Activated T-helper 1 cell treated with anti-CD3 and anti-CD28 coated beads, Interleukin-12 subunit alpha, Interleukin-12 subunit beta, Interleukin-2, Interleukin-4 antibody, amounts not matched to agents 30 ng/mL and 10 ng/mL and 1 ng/mL, durations not matched to agents 14 hours and 24 hours and 36 hours (primary cell): ENCODE results near the gene TMEM171. TPM values are rescaled to one million over a fixed set of nuclear protein-coding genes. Genes with fewer than 3 reads are reported as not detected.

Experiments
- DNase-seq: peaks from one replicate; pipeline ENCODE4 v3.0.0; 2021; ENCODE audit warnings: low spot score
- H3K27ac Mint-ChIP-seq: one replicate; pipeline ENCODE4 v1.8.0; 2021; ENCODE audit warnings: mild to moderate bottlenecking, mixed read lengths
- H3K27me3 Mint-ChIP-seq: one replicate; pipeline ENCODE4 v1.8.0; 2022; ENCODE audit warnings: mild to moderate bottlenecking, moderate library complexity, mixed read lengths; ENCODE audit not compliant: insufficient read depth
- H3K36me3 Mint-ChIP-seq: one replicate; pipeline ENCODE4 v1.8.0; 2021; ENCODE audit warnings: low read depth, mixed read lengths
- H3K4me1 Mint-ChIP-seq: one replicate; pipeline ENCODE4 v1.8.0; 2021; ENCODE audit warnings: low read depth, mixed read lengths
- H3K4me3 Mint-ChIP-seq: one replicate; pipeline ENCODE4 v1.8.0; 2021; ENCODE audit warnings: mild to moderate bottlenecking, moderate library complexity, mixed read lengths
- H3K9me3 Mint-ChIP-seq: one replicate; pipeline ENCODE4 v1.8.0; 2021; ENCODE audit warnings: mixed read lengths
- intact Hi-C: fragments of 100-400 bp; cut with micrococcal nuclease; formaldehyde crosslinking; loops from one replicate; pipeline ENCODE4 v1.15.1; 2024
- total RNA-seq: library from RNA; stranded (reverse); gene quantifications from 2 replicates; pipeline ENCODE4 v1.2.3, GENCODE V29; 2022

The TMEM171 gene
- total RNA-seq, 1 donor from 2014 or later, result not detected

DNA sequence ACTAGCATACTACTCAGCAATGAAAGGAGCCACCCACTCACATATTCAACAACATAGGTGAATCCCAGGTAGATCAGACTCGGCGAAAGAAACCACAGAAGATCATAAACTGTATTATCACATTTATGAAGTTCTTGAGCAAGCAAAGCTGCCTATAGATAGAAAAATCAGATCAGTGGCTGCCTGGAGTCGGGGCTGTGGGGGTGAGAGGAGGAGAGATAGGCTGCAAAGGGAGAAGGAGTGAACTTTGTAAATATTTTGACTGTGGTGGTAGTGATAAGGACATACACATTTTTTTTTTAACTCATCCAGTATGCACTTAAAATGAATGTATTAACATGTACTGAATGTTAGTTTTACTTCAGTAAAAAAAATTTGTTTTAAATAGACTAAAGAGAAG, 29.2 kb downstream of the TMEM171 start:
- Mint-ChIP-seq H3K36me3 (no peaks in the 10 kb centered on the region), H3K9me3 (no peaks in the 10 kb centered on the region)

DNA sequence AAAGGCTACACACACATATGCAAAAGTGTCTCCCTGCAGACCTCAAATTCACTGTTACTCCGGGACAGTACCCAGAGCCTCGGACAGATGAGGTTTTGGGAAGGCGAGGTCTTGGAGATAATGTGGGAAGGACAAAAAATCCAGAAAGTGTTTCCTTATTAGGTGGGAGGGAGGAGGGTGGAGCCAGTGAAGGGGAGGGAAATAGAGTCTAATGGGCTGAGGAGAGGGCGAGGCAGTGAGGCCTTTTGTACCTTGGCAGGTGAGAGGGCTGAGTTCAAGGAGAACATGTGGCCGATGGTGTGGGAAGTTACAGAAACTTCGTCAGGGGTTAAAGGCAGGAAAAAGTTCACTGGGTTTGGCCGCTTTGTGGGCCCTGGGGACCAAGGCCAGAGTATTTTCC, 30.5 kb downstream of the TMEM171 start:
- H3K27me3 Mint-ChIP-seq, result peaks cover 65% of the 10 kb centered on the region
- no peak overlapping the region for H3K4me3 Mint-ChIP-seq
- no peak for DNase-seq
- no peaks in the 10 kb centered on the region for H3K9me3 Mint-ChIP-seq
- H3K4me1 Mint-ChIP-seq, result no peaks in the 10 kb centered on the region
- intact Hi-C loops, result no loop called here
- H3K27ac Mint-ChIP-seq, result no peak overlapping the region
- no peaks in the 10 kb centered on the region for H3K36me3 Mint-ChIP-seq

More for the DNA sequence above, 29.2 kb downstream of the TMEM171 start:
- no peaks in the 10 kb centered on the region for H3K4me1 Mint-ChIP-seq
- H3K4me3 Mint-ChIP-seq, result no peak overlapping the region
- H3K27ac Mint-ChIP-seq, result no peak overlapping the region
- no peak for DNase-seq
- peaks cover 64% of the 10 kb centered on the region for H3K27me3 Mint-ChIP-seq
- intact Hi-C loops, result no loop called here

DNA sequence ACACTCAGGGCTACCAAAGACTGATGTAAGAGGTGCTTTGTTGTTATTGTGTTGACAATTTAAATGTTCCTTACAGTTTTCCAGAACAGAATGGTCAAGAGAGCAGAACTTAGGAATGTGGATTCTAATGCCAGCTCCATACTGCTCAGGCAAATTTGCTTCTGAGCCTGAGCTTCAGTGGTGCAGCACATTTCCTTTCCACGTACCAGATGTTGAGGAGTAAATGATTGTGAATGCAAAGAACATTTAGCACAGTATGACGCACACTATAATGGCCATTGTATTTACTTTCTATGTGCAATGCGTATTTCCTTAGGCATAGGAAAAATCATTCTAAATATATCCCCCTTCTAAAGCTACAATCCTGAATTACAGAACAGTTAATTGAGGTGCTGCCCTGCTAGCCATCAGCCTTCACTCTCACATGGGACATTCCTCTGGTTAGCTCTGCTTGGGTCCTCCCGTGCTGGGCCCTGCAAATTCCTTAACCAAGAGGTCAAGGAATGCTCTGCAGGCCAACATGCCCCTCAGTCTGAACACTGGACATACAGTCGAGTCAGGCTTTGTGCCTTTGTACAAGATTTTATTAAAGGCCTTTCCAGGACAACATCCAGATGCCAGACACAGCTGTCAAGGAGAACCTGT, 31.5 kb downstream of the TMEM171 start:
- Mint-ChIP-seq H3K27ac (no peak overlapping the region), H3K9me3 (no peaks in the 10 kb centered on the region), H3K4me1 (no peaks in the 10 kb centered on the region), H3K36me3 (no peaks in the 10 kb centered on the region), H3K27me3 (peaks cover 70% of the 10 kb centered on the region), H3K4me3 (no peak overlapping the region)
- DNase-seq, result no peak
- intact Hi-C loops, result no loop called here

DNA sequence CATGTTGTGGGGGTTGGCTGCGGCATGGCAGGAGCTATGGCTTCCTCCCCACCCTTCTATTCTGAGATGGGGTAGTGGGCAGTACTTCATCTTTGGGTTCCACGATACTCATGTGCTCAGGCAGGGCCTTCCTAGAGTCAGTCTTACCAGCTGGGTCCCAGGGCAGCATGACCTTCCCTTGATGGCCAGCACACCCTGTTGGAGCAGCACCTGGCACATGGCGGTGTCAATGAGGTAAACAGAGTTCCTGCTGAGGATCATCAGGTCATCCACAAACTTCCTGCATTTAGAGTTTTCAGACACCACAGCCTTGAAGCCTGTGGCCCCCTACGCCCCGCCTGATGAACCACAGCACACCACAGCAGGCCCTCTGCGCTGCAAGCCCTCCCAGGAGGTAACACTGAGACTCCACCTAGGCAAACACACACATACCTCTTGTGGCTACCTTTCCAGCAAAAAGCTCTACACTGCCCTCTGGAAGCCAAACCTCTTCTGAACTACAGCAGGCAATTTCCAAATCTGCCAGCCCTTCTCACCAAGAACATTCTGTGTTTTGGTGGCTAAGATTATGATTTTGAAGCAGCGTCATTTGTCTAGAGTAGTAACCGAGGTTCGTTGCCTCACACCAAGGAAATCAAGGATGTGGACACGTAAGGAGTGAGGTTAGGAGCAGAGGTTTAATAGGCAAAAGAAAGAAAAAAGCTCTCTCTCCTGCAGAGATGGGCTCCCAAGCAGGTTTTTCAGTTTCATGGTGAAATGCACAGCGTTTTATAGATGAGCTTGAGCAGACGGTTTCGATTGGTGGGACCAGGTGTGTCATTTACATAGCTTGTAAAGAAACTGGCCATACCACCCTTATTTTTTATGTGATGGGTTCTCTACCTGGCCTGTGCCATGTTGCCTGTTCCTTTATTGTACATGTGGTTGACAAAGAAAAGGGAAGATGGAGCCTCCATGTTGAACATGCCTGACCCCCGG, 32.3 kb downstream of the TMEM171 start:
- Mint-ChIP-seq H3K36me3 (no peaks in the 10 kb centered on the region), H3K4me3 (no peak overlapping the region), H3K4me1 (no peaks in the 10 kb centered on the region), H3K27ac (no peak overlapping the region), H3K9me3 (no peaks in the 10 kb centered on the region), H3K27me3 (peaks cover 73% of the 10 kb centered on the region)
- intact Hi-C loops, result no loop called here
- no peak for DNase-seq

DNA sequence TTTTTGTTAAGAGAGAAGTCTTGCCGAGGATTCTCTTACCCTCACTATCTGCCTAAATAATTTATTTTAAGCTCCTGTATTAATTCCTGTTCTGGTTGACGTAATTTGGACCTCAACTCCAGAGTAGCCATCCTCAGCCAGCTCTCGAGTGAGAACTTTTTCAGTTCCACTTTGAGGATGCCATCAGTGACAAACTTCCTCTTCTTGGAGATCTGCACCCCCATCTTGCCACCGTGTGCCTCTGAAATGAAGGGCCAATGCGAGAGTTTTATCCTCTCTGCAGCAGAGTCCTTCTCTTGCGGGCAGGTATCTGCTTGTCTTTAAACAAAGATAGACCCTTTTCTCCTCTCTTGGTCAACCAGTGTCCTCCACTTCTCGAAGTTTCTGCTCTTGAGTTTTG, 33.1 kb downstream of the TMEM171 start:
- H3K36me3 Mint-ChIP-seq, result no peaks in the 10 kb centered on the region
- H3K4me1 Mint-ChIP-seq, result no peaks in the 10 kb centered on the region
- H3K4me3 Mint-ChIP-seq, result no peak overlapping the region
- no peak for DNase-seq
- H3K27me3 Mint-ChIP-seq, result peaks cover 77% of the 10 kb centered on the region
- H3K27ac Mint-ChIP-seq, result no peak overlapping the region
- H3K9me3 Mint-ChIP-seq, result no peaks in the 10 kb centered on the region
- intact Hi-C loops, result no loop called here

DNA sequence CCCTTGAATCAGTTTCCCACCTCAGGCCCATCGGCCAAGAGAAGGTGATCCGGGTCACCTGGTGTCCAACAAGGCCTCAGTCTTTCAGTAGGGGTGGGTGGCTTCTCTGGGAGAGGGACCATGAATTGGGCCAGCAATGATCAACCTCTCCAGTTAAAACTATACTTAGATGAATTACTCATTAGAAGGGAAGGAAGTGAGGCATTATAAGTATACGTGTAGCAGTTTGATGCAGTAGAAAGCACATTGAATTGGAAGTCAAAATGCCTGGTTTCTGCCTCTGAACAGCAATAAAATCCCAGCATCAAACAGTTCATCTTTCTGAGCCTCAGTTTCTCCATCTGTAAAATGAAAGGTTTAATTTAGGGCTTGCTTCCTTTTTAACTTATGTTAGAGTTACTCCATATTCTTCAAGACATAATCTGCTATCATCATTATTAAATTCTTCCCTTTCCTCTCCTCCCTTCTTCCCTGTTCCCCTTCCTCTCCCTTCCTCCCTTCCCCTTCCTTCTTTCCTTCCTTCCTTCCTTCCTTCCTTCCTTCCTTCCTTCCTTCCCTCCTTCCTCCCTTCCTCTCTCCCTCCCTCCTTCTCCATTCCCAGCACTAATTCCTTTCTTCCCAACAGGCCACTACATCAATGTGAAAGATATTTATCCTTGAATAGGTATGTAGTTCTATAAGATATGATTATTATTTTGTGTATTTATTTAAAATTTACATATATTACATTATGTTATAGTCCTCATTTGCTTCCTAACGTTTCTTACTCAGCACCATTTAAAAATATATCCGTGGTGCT, 34.0 kb downstream of the TMEM171 start:
- Mint-ChIP-seq H3K27ac (no peak overlapping the region), H3K27me3 (peaks cover 77% of the 10 kb centered on the region)
- intact Hi-C loops, result no loop called here

DNA sequence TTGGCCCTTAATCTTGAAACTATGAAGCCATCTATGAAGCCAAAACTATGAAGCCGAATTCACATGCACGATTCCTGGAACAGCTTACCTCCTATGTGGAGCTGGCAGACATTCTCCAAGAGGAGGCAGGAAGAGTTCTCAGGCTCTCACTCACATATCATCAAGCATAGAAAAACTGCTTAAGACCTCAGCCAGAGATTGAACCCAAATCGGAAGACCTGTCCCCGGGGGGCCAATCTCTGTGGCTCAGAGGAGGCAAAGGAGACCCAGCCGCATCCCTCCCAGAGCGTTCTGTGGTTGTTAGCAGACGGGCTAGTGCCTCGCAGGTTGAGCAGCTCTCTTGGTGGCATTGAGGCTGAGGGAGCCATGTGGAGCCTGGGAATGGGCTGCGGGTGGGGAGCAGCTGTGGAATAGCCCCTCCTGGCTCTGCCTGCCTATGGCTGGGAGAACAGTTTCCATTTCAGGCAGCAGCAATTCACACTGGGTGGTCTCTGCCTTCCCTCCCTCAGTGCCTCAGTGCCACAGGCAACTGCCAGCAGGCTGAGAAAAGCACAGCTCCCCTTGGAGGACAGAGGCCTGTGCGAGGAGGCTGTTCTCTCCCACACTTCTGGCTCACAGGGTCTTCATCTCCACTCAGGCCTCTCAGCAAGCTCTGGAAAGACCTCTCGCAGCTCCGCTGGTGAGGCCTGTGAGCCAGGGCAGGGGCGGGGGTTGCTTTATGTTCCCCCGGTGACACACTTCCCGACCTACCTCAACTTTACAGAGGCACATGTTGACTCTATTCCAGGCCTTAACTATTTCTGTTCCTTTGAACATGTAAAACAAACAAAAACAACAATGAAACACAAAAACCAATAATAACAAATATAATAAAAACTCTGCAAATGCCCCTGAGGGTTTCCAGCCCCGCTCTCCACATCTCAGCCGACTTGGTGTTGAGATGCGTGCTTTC, 35.2 kb downstream of the TMEM171 start:
- Mint-ChIP-seq H3K27ac (no peak overlapping the region), H3K27me3 (peaks cover 78% of the 10 kb centered on the region), H3K9me3 (no peaks in the 10 kb centered on the region), H3K4me3 (no peak overlapping the region), H3K36me3 (no peaks in the 10 kb centered on the region), H3K4me1 (peaks cover 14% of the 10 kb centered on the region)
- intact Hi-C loops, result no loop called here
- DNase-seq, result no peak

More for the DNA sequence above, 34.0 kb downstream of the TMEM171 start:
- peaks cover 2% of the 10 kb centered on the region for H3K4me1 Mint-ChIP-seq
- DNase-seq, result no peak
- no peaks in the 10 kb centered on the region for H3K9me3 Mint-ChIP-seq
- no peak overlapping the region for H3K4me3 Mint-ChIP-seq
- no peaks in the 10 kb centered on the region for H3K36me3 Mint-ChIP-seq

DNA sequence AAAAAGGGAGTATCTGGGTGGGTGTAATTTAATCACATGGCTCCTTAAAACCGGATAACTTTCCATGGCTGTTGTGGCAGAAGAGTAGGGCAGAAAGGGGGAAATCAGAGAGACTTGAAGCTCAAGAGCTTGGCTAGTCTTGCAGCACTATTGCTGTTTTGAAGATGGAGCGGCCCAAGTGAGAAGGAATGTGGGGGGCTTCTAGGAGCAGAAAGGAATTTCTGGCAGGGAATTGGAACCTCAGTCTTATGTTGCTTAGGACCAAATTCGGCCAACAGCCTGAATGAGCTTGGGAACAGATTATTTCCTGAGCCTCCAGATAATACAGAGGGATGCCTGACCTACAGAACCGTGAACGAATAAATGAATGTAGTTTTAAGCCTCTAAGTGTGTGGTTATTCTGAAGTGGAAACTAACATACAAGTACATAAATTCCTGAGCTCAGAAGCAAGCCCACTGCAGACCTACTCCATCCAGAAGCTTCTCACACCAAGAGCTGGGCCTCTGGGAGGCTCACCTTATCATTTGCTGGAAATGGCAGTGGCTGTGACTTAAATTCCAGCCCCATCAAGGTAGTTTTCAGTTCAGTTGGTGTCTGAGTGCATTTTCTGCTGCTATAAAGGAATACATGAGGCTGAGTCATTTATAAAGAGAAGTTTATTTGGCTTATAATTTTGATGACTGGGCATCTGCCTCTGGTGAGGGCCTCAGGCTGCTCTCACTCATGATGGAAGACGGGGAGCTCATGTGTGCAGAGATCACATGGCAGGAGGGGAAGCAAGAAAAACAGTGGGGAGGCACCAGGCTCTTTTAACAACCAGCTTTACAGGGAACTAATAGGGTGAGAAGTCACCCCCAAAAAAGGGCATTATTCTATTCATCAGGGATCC, 37.3 kb downstream of the TMEM171 start:
- Mint-ChIP-seq H3K4me1 (peaks cover 24% of the 10 kb centered on the region), H3K36me3 (no peaks in the 10 kb centered on the region), H3K27ac (no peak overlapping the region), H3K9me3 (no peaks in the 10 kb centered on the region), H3K4me3 (no peak overlapping the region), H3K27me3 (peaks cover 80% of the 10 kb centered on the region)
- DNase-seq, result no peak
- intact Hi-C loops, result no loop called here

DNA sequence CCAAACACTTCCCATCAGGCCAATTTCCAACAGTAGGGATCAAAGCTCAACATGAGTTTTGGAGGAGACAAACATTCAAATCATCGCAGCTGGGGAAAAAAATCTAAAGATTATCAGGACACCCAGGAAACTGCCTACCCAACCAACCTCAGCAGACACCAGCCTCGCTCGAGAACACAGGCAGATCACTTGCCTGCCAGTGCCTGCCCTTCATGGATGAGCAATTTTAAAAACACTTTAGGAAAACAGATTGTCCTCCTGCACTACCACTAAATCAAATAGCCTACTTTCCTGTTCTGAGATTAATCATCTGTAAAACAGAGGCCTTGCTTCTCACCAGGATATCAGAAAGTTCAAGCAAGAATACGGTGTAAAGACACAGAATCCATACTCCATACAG, 37.9 kb downstream of the TMEM171 start:
- no peak overlapping the region for H3K4me3 Mint-ChIP-seq
- H3K4me1 Mint-ChIP-seq, result peaks cover 24% of the 10 kb centered on the region
- H3K27ac Mint-ChIP-seq, result no peak overlapping the region
- peaks cover 81% of the 10 kb centered on the region for H3K27me3 Mint-ChIP-seq
- intact Hi-C loops, result no loop called here
- DNase-seq, result no peak
- H3K9me3 Mint-ChIP-seq, result no peaks in the 10 kb centered on the region
- H3K36me3 Mint-ChIP-seq, result no peaks in the 10 kb centered on the region

DNA sequence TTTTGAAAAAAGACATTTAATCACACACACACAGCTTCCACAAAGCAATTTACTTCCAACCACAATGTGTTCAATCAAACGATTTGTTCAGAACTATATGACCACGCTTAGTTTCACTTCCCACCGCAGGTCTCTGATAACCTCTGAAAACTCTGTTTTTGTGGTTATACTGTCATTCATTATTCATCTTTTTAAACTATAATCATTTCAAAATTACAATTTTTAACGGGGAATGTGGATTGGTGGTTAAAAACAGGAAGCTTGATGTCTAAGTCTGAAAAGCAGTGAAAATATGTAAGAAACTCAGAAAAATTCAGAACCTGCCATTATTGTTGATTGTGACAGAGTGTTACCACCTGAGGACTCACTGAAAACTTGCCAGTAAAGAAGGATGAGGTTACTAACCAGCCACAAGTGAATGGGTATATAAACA, 39.9 kb downstream of the TMEM171 start:
- no peaks in the 10 kb centered on the region for H3K9me3 Mint-ChIP-seq
- H3K36me3 Mint-ChIP-seq, result no peaks in the 10 kb centered on the region
- H3K4me1 Mint-ChIP-seq, result peaks cover 24% of the 10 kb centered on the region
- peaks cover 76% of the 10 kb centered on the region for H3K27me3 Mint-ChIP-seq
- intact Hi-C loops, result loop anchor here (1.0 to 5.0 kb wide), 6 partner anchors 53 to 1417 kb away; partner anchors contain the start of genes BTF3 and TNPO1
- peak overlapping the region; percentile 64 for H3K27ac Mint-ChIP-seq
- H3K4me3 Mint-ChIP-seq, result no peak overlapping the region
- peak; percentile 38 for DNase-seq

DNA sequence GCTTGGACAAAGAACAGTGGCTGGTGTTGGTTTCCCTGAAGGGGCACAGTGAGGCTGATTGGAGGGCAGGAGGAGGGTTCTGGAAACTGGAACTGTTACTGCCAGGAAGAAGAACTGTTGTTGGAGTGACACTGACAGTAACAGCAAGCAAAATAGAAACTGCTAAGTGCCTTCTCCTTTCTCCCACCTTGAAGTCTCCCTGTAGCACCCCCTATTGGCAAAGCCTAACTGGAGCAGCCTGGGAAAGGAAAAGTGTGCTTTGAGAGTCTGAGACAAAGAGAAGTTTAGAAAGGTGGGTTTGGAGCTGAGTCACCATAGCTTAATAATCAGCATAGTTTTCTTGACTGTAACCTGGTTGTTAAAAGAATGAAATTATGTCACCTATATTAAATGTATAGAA, 50.1 kb downstream of the TMEM171 start:
- no peak for DNase-seq
- no peak overlapping the region for H3K27ac Mint-ChIP-seq
- H3K4me1 Mint-ChIP-seq, result no peaks in the 10 kb centered on the region
- H3K36me3 Mint-ChIP-seq, result no peaks in the 10 kb centered on the region
- no peaks in the 10 kb centered on the region for H3K9me3 Mint-ChIP-seq
- peaks cover 37% of the 10 kb centered on the region for H3K27me3 Mint-ChIP-seq
- H3K4me3 Mint-ChIP-seq, result no peak overlapping the region
- intact Hi-C loops, result no loop called here
